WTC11 (cell line): ENCODE results near the gene WBP2NL. TPM values are rescaled to one million over a fixed set of nuclear protein-coding genes. Genes with fewer than 3 reads are reported as not detected.

Experiments
- ATAC-seq: fragments of 200-7000 bp; cut with Tn5 transposase; 2 replicates; pipeline ENCODE4 v1.10.0; 2021; ENCODE audit warnings: mild to moderate bottlenecking, moderate library complexity
- CTCF ChIA-PET: fragments of 300-600 bp; sonication (Branson Sonifier 250); formaldehyde crosslinking; loops from one replicate; lab custom pipeline; 2021; ENCODE audit warnings: antibody characterized with exemption; lab: Charles Lee
- POLR2A ChIA-PET: fragments of 350-600 bp; sonication (Branson Sonifier 250); formaldehyde crosslinking; loops from one replicate; lab custom pipeline; 2021; ENCODE audit warnings: antibody characterized with exemption; lab: Charles Lee
- DNase-seq: peaks from one replicate; pipeline ENCODE4 v3.0.0; 2021; ENCODE audit warnings: low spot score
- H3K27ac Mint-ChIP-seq: 2 replicates; pipeline ENCODE4 v1.8.0; 2021; ENCODE audit warnings: mixed read lengths
- H3K27me3 Mint-ChIP-seq: 2 replicates; pipeline ENCODE4 v1.8.0; 2021; ENCODE audit warnings: low read depth, mild to moderate bottlenecking, moderate library complexity, mixed read lengths
- H3K36me3 Mint-ChIP-seq: 2 replicates; pipeline ENCODE4 v1.8.0; 2021; ENCODE audit warnings: mixed read lengths
- H3K4me1 Mint-ChIP-seq: 2 replicates; pipeline ENCODE4 v1.8.0; 2022; ENCODE audit warnings: mixed read lengths
- H3K4me3 Mint-ChIP-seq: 2 replicates; pipeline ENCODE4 v1.8.0; 2021; ENCODE audit warnings: mild to moderate bottlenecking, moderate library complexity, mixed read lengths
- H3K9me3 Mint-ChIP-seq: 2 replicates; pipeline ENCODE4 v1.8.0; 2021; ENCODE audit warnings: mixed read lengths
- IRF2 ChIP-seq: sonication (generic); formaldehyde crosslinking; IDR thresholded peaks from 2 replicates; pipeline ENCODE4 v1.8.0; 2022; ENCODE audit warnings: low read depth, missing genetic modification reagents, borderline replicate concordance
- NR1H2 ChIP-seq: sonication (generic); formaldehyde crosslinking; IDR thresholded peaks from 2 replicates; pipeline ENCODE4 v1.9.0; 2021; ENCODE audit warnings: mild to moderate bottlenecking, moderate library complexity, missing genetic modification reagents
- ZNF263 ChIP-seq: sonication (generic); formaldehyde crosslinking; IDR thresholded peaks from 2 replicates; pipeline ENCODE4 v1.8.1; 2022; ENCODE audit warnings: low read depth, mild to moderate bottlenecking, moderate library complexity, missing genetic modification reagents
- ZNF396 ChIP-seq: fragments of 250-450 bp; sonication (Bioruptor Pico); IDR thresholded peaks from 2 replicates; pipeline ENCODE4 v1.8.0; 2021; ENCODE audit warnings: mild to moderate bottlenecking, moderate library complexity, borderline replicate concordance
- ZNF423 ChIP-seq: fragments of 250-450 bp; sonication (Bioruptor Pico); IDR thresholded peaks from 2 replicates; pipeline ENCODE4 v2.1.2; 2022; ENCODE audit warnings: mild to moderate bottlenecking, moderate library complexity
- total RNA-seq: library from RNA; stranded (reverse); gene quantifications from 3 replicates; pipeline ENCODE4 v1.2.3, GENCODE V29; 2021
- TF ChIP-seq, protein P1 (sequence below): fragments of 250-450 bp; sonication (Bioruptor Pico); IDR thresholded peaks from 2 replicates; pipeline ENCODE4 v1.9.0; 2021; ENCODE audit warnings: moderate library complexity, mild to moderate bottlenecking, inconsistent platforms, borderline replicate concordance
- TF ChIP-seq, protein P2 (sequence below): sonication (generic); formaldehyde crosslinking; IDR thresholded peaks from 2 replicates; pipeline ENCODE4 v1.8.1; 2022; ENCODE audit warnings: low read depth, missing genetic modification reagents, borderline replicate concordance
- TF ChIP-seq, protein P3 (sequence below): sonication (generic); formaldehyde crosslinking; IDR thresholded peaks from 2 replicates; pipeline ENCODE4 v1.8.0; 2023; ENCODE audit warnings: missing genetic modification reagents, mild to moderate bottlenecking, borderline replicate concordance
- TF ChIP-seq, protein P4 (sequence below): sonication (generic); formaldehyde crosslinking; IDR thresholded peaks from 2 replicates; pipeline ENCODE4 v1.8.1; 2023; ENCODE audit warnings: mild to moderate bottlenecking, missing genetic modification reagents
- TF ChIP-seq, protein P5 (sequence below): fragments of 200-600 bp; IDR thresholded peaks from 2 replicates; pipeline ENCODE4 v1.8.0; 2022; ENCODE audit warnings: antibody characterized with exemption
- TF ChIP-seq, protein P6 (sequence below): sonication (generic); formaldehyde crosslinking; IDR thresholded peaks from 2 replicates; pipeline ENCODE4 v1.8.1; 2022; ENCODE audit warnings: mild to moderate bottlenecking, missing genetic modification reagents, moderate library complexity, borderline replicate concordance

The WBP2NL gene
- total RNA-seq, 1 experiment from 2014 or later = not detected

DNA sequence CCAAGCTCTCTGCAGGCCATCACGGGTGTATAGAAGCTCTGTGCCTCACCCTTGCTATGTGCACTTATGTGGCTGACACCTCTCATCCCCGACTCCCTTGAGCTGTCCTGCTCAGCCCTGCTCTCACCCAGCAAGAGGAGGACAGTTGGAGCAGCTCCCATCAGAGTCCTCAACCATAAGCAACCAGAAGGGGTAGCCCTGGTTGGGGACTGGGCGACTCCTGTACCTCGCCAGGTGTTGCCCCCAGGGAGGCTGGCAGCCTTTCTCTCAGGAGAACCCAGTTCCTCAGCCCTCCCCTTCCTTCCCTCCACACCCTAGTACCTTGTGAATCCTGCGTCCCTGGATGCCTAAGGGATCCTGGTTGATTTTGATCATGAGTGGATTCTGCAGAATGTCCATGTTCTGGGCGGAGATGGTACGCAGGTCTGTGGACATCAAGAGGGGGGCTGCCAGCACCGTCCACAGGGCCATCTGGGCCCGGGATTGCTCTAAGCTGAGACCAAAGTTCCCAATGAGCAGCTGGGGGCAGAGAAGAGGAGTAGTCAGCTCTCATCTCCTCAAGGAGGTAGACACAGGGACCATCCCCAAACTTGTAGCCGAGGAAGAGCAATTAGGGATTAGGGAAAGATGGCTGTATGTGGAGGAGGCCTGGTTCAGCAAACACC lies 64.0 kb downstream of the WBP2NL start (continued):
- TF ChIP-seq ZNF423 (CRISPR knock-in tag) = no peak

DNA sequence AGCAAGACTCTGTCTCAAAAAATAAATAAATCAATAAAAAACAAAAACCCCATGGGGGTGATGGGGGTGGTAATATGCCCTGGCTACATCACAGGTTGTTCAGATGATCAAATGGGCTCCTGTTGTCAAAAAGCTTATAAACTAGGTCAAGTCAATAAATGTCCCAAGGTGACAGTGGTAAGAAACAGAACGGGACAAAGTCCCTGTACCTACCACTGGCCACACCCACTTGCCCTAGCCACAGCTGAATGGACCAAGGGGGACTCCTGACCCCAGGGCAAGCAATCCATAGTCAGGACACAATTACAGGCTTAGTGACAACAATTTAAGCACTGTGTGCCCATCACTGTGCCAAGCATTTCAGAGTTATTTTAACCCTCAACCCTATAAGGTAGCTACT lies 66.0 kb downstream of the WBP2NL start:
- DNase-seq (no peak), ATAC-seq (no peak)
- TF ChIP-seq, protein P1, sequence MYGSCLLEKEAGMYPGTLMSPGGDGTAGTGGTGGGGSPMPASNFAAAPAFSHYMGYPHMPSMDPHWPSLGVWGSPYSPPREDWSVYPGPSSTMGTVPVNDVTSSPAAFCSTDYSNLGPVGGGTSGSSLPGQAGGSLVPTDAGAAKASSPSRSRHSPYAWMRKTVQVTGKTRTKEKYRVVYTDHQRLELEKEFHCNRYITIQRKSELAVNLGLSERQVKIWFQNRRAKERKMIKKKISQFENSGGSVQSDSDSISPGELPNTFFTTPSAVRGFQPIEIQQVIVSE (CRISPR knock-in tag) = no peak
- TF ChIP-seq ZNF263 (CRISPR knock-in tag) (no peak), NR1H2 (no peak), ZNF396 (CRISPR knock-in tag) (no peak), IRF2 (no peak)
- TF ChIP-seq, protein P2, sequence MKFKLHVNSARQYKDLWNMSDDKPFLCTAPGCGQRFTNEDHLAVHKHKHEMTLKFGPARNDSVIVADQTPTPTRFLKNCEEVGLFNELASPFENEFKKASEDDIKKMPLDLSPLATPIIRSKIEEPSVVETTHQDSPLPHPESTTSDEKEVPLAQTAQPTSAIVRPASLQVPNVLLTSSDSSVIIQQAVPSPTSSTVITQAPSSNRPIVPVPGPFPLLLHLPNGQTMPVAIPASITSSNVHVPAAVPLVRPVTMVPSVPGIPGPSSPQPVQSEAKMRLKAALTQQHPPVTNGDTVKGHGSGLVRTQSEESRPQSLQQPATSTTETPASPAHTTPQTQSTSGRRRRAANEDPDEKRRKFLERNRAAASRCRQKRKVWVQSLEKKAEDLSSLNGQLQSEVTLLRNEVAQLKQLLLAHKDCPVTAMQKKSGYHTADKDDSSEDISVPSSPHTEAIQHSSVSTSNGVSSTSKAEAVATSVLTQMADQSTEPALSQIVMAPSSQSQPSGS (CRISPR knock-in tag) = no peak
- TF ChIP-seq, protein P3, sequence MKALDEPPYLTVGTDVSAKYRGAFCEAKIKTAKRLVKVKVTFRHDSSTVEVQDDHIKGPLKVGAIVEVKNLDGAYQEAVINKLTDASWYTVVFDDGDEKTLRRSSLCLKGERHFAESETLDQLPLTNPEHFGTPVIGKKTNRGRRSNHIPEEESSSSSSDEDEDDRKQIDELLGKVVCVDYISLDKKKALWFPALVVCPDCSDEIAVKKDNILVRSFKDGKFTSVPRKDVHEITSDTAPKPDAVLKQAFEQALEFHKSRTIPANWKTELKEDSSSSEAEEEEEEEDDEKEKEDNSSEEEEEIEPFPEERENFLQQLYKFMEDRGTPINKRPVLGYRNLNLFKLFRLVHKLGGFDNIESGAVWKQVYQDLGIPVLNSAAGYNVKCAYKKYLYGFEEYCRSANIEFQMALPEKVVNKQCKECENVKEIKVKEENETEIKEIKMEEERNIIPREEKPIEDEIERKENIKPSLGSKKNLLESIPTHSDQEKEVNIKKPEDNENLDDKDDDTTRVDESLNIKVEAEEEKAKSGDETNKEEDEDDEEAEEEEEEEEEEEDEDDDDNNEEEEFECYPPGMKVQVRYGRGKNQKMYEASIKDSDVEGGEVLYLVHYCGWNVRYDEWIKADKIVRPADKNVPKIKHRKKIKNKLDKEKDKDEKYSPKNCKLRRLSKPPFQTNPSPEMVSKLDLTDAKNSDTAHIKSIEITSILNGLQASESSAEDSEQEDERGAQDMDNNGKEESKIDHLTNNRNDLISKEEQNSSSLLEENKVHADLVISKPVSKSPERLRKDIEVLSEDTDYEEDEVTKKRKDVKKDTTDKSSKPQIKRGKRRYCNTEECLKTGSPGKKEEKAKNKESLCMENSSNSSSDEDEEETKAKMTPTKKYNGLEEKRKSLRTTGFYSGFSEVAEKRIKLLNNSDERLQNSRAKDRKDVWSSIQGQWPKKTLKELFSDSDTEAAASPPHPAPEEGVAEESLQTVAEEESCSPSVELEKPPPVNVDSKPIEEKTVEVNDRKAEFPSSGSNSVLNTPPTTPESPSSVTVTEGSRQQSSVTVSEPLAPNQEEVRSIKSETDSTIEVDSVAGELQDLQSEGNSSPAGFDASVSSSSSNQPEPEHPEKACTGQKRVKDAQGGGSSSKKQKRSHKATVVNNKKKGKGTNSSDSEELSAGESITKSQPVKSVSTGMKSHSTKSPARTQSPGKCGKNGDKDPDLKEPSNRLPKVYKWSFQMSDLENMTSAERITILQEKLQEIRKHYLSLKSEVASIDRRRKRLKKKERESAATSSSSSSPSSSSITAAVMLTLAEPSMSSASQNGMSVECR (CRISPR knock-in tag) = no peak
- TF ChIP-seq, protein P4, sequence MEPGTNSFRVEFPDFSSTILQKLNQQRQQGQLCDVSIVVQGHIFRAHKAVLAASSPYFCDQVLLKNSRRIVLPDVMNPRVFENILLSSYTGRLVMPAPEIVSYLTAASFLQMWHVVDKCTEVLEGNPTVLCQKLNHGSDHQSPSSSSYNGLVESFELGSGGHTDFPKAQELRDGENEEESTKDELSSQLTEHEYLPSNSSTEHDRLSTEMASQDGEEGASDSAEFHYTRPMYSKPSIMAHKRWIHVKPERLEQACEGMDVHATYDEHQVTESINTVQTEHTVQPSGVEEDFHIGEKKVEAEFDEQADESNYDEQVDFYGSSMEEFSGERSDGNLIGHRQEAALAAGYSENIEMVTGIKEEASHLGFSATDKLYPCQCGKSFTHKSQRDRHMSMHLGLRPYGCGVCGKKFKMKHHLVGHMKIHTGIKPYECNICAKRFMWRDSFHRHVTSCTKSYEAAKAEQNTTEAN (CRISPR knock-in tag) = no peak
- TF ChIP-seq, protein P5, sequence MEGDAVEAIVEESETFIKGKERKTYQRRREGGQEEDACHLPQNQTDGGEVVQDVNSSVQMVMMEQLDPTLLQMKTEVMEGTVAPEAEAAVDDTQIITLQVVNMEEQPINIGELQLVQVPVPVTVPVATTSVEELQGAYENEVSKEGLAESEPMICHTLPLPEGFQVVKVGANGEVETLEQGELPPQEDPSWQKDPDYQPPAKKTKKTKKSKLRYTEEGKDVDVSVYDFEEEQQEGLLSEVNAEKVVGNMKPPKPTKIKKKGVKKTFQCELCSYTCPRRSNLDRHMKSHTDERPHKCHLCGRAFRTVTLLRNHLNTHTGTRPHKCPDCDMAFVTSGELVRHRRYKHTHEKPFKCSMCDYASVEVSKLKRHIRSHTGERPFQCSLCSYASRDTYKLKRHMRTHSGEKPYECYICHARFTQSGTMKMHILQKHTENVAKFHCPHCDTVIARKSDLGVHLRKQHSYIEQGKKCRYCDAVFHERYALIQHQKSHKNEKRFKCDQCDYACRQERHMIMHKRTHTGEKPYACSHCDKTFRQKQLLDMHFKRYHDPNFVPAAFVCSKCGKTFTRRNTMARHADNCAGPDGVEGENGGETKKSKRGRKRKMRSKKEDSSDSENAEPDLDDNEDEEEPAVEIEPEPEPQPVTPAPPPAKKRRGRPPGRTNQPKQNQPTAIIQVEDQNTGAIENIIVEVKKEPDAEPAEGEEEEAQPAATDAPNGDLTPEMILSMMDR = no peak
- TF ChIP-seq, protein P6, sequence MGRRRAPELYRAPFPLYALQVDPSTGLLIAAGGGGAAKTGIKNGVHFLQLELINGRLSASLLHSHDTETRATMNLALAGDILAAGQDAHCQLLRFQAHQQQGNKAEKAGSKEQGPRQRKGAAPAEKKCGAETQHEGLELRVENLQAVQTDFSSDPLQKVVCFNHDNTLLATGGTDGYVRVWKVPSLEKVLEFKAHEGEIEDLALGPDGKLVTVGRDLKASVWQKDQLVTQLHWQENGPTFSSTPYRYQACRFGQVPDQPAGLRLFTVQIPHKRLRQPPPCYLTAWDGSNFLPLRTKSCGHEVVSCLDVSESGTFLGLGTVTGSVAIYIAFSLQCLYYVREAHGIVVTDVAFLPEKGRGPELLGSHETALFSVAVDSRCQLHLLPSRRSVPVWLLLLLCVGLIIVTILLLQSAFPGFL (CRISPR knock-in tag) = no peak
- no peaks in the 10 kb centered on the region; the same call in 1 of the 2 replicates for H3K9me3 Mint-ChIP-seq
- no peak overlapping the region for H3K27ac Mint-ChIP-seq
- H3K27me3 Mint-ChIP-seq = no peaks in the 10 kb centered on the region
- H3K4me1 Mint-ChIP-seq = peaks cover 26% of the 10 kb centered on the region
- peaks cover 52% of the 10 kb centered on the region for H3K36me3 Mint-ChIP-seq
- ChIA-PET CTCF (interaction anchor here (0.8 to 1.6 kb wide), 3 partner anchors 27 to 118 kb away, joined by 3 to 8 read pairs (median 4); partner anchors contain the start of gene CENPM), POLR2A (interaction anchor here (1.6 kb wide), 1 partner anchor 26 kb away, joined by 7 read pairs; the partner anchor contains the start of gene NDUFA6)
- no peak overlapping the region for H3K4me3 Mint-ChIP-seq
